ENCODE results near the gene PRELID2.
"Not testable (repeated sequence)": the region's sequence is repeated elsewhere in the genome, so short reads cannot be mapped to it uniquely, and the experiment has no call there.

PRELID2 gene

GRCh38 chr5:145847499-145848497 lies 12.7 kb upstream of the PRELID2 start:
- Histone ChIP-seq H3K27me3 (no peaks in the 10 kb centered on the region), H3K4me2 (no peak overlapping the region), H3K4me1 (no peaks in the 10 kb centered on the region), H3K27ac (no peak overlapping the region), H3K9ac (no peak overlapping the region), H3K4me3 (no peak overlapping the region), H4K20me1 (no peaks in the 10 kb centered on the region), H3K9me3 (replicated peaks in 1 of 11) (no peaks in the 10 kb centered on the region), H3K36me3 (no peaks in the 10 kb centered on the region)
- TF ChIP-seq Cebpa-rat (IDR thresholded peaks at IDR 0.05), result no peak

GRCh38 chr5:145846081-145846480 lies 10.9 kb upstream of the PRELID2 start:
- H3K27ac ChIP-seq, result no peak overlapping the region
- H3K4me1 ChIP-seq, result no peaks in the 10 kb centered on the region
- H3K4me2 ChIP-seq, result no peak overlapping the region
- no peaks in the 10 kb centered on the region for H3K36me3 ChIP-seq
- H3K9ac ChIP-seq, result no peak overlapping the region
- TF ChIP-seq Cebpa-rat (IDR thresholded peaks at IDR 0.05), result no peak
- H3K9me3 ChIP-seq (replicated peaks in 1 of 11), result no peaks in the 10 kb centered on the region
- H3K4me3 ChIP-seq, result no peak overlapping the region
- H4K20me1 ChIP-seq, result no peaks in the 10 kb centered on the region
- H3K27me3 ChIP-seq, result no peaks in the 10 kb centered on the region

- no peak for TF ChIP-seq Cebpa-rat (IDR thresholded peaks at IDR 0.05)
- H3K27ac ChIP-seq, result no peak overlapping the region
- peaks cover 0 to under 1% (median 0%) of the 10 kb centered on the region in 10 experiments; a peak in 2 of 20 replicates for H3K4me1 ChIP-seq
- H3K9me3 ChIP-seq (replicated peaks in 1 of 11), result no peaks in the 10 kb centered on the region
- H3K4me2 ChIP-seq, result no peak overlapping the region
- H3K36me3 ChIP-seq, result no peaks in the 10 kb centered on the region
- no peaks in the 10 kb centered on the region; a peak in 1 of 22 replicates for H3K27me3 ChIP-seq
- H4K20me1 ChIP-seq, result no peaks in the 10 kb centered on the region
- H3K9ac ChIP-seq, result no peak overlapping the region
- no peak overlapping the region for H3K4me3 ChIP-seq
Observed at GRCh38 chr5:145841299-145841698, 6.2 kb upstream of the PRELID2 start.

- no peaks in the 10 kb centered on the region for H3K36me3 ChIP-seq
- H3K27ac ChIP-seq, result no peak overlapping the region
- H4K20me1 ChIP-seq, result no peaks in the 10 kb centered on the region
- H3K4me1 ChIP-seq, result peaks cover 5 to 8% (median 7%) of the 10 kb centered on the region in 10 experiments; a peak in 18 of 20 replicates
- no peaks in the 10 kb centered on the region for H3K9me3 ChIP-seq (replicated peaks in 1 of 11)
- no peak overlapping the region for H3K4me2 ChIP-seq
- H3K4me3 ChIP-seq, result no peak overlapping the region
- no peak overlapping the region for H3K9ac ChIP-seq
- no peak for TF ChIP-seq Cebpa-rat (IDR thresholded peaks at IDR 0.05)
- H3K27me3 ChIP-seq, result no peaks in the 10 kb centered on the region; a peak in 1 of 22 replicates
Observed at GRCh38 chr5:145840458-145841132, 5.5 kb upstream of the PRELID2 start.

GRCh38 chr5:145838276-145838675 lies 3.1 kb upstream of the PRELID2 start:
- Histone ChIP-seq H3K4me3 (no peak overlapping the region), H3K36me3 (no peaks in the 10 kb centered on the region)

GRCh38 chr5:145836241-145836640 lies 1.1 kb upstream of the PRELID2 start:
- H4K20me1 ChIP-seq; H3K27me3 ChIP-seq; H3K9me3 ChIP-seq (replicated peaks in 1 of 11); H3K36me3 ChIP-seq: not testable (repeated sequence)
- Histone ChIP-seq H3K4me3 (peak overlapping the region in 2 of 10 experiments; percentile 77 to 80; a peak in 2 of 20 replicates), H3K27ac (peak overlapping the region in 7 of 11 experiments; percentile 74 to 84 (median 77); a peak in 7 of 22 replicates), H3K4me1 (peaks cover 11 to 34% (median 28%) of the 10 kb centered on the region in 10 experiments), H3K4me2 (peak overlapping the region; percentile 75 to 94 (median 88); a peak in 20 of 22 replicates), H3K9ac (peak overlapping the region in 8 of 11 experiments; percentile 72 to 86 (median 82); a peak in 8 of 22 replicates)

More at GRCh38 chr5:145838276-145838675, 3.1 kb upstream of the PRELID2 start:
- Histone ChIP-seq H3K4me2 (no peak overlapping the region), H3K9me3 (replicated peaks in 1 of 11) (no peaks in the 10 kb centered on the region), H3K27me3 (no peaks in the 10 kb centered on the region; a peak in 1 of 22 replicates), H3K9ac (no peak overlapping the region), H3K27ac (no peak overlapping the region), H4K20me1 (no peaks in the 10 kb centered on the region; a peak in 1 of 22 replicates), H3K4me1 (peaks cover 11 to 24% (median 23%) of the 10 kb centered on the region in 10 experiments; a peak in 19 of 20 replicates)
- TF ChIP-seq Cebpa-rat (IDR thresholded peaks at IDR 0.05), result no peak

GRCh38 chr5:145835848-145836239 lies 702 bp upstream of the PRELID2 start:
- Histone ChIP-seq H3K4me1 (peaks cover 15 to 38% (median 32%) of the 10 kb centered on the region in 10 experiments), H3K27me3 (no peaks in the 10 kb centered on the region; a peak in 1 of 22 replicates), H3K36me3 (no peaks in the 10 kb centered on the region), H3K4me2 (peak overlapping the region; percentile 75 to 94 (median 88)), H3K4me3 (peak overlapping the region; percentile 68 to 80 (median 74)), H3K9me3 (replicated peaks in 1 of 11) (no peaks in the 10 kb centered on the region), H3K9ac (peak overlapping the region; percentile 72 to 86 (median 80)), H4K20me1 (peaks cover 0 to 6% (median 0%) of the 10 kb centered on the region in 11 experiments; a peak in 2 of 22 replicates), H3K27ac (peak overlapping the region in 10 of 11 experiments; percentile 55 to 84 (median 77); a peak in 20 of 22 replicates)
- TF ChIP-seq Cebpa-rat (IDR thresholded peaks at IDR 0.05), result no peak

- Histone ChIP-seq H3K4me1 (peaks cover 20 to 47% (median 39%) of the 10 kb centered on the region in 10 experiments), H3K9ac (peak overlapping the region; percentile 72 to 86 (median 80)), H3K4me3 (peak overlapping the region; percentile 68 to 80 (median 74)), H3K4me2 (peak overlapping the region; percentile 75 to 94 (median 88)), H3K27ac (peak overlapping the region in 10 of 11 experiments; percentile 55 to 84 (median 77); a peak in 20 of 22 replicates), H4K20me1 (peaks cover 0 to 6% (median 0%) of the 10 kb centered on the region in 11 experiments; a peak in 2 of 22 replicates), H3K36me3 (no peaks in the 10 kb centered on the region), H3K27me3 (no peaks in the 10 kb centered on the region), H3K9me3 (replicated peaks in 1 of 11) (no peaks in the 10 kb centered on the region)
- no peak for TF ChIP-seq Cebpa-rat (IDR thresholded peaks at IDR 0.05)
Observed at GRCh38 chr5:145834554-145834916, 607 bp downstream of the PRELID2 start.

Data from BLaER1 treated with 17β-estradiol and CSF1 and Interleukin-3, amounts not matched to agents 10 nM and 100 nM (cell line).